Thymus (tissue), 11 donors: ENCODE measurements around the gene SLC15A4. TPM values are rescaled to one million over a fixed set of nuclear protein-coding genes. Genes with fewer than 3 reads are reported as not detected.
A peak's percentile ranks its signal among the peaks of the same experiment; 100 is the strongest.
"Not testable (repeated sequence)": the region's sequence is repeated elsewhere in the genome, so short reads cannot be mapped to it uniquely, and the experiment has no call there.

Source experiments
- DNase-seq, 9 donors: peaks; one replicate each; pipeline ENCODE4 v3.0.0-alpha.2; 2013; ENCODE audit warnings: low spot score in 9 of 9, low read depth in 6 of 9, missing footprints in 1 of 9
- H3K27ac ChIP-seq, 2 donors: one replicate each; pipeline ENCODE4 v1.5.1; 2013; ENCODE audit warnings: control low read depth in 1 of 2, low read depth in 1 of 2, low read length in 1 of 2, mild to moderate bottlenecking in 1 of 2, moderate library complexity in 1 of 2
- H3K27me3 ChIP-seq, 2 donors: one replicate each; pipeline ENCODE4 v1.5.1; 2013; ENCODE audit warnings: low read length in 1 of 2; ENCODE audit not compliant: control insufficient read depth in 2 of 2, insufficient read depth in 1 of 2
- H3K36me3 ChIP-seq, 2 donors: one replicate each; pipeline ENCODE4 v1.5.1; 2013; ENCODE audit warnings: low read length in 1 of 2, mild to moderate bottlenecking in 1 of 2, moderate library complexity in 1 of 2; ENCODE audit not compliant: control insufficient read depth in 2 of 2, insufficient read depth in 2 of 2
- H3K4me1 ChIP-seq, 2 donors: one replicate each; pipeline ENCODE4 v1.5.1; 2013; ENCODE audit warnings: low read length in 2 of 2; ENCODE audit not compliant: control insufficient read depth in 2 of 2, insufficient read depth in 2 of 2
- H3K4me3 ChIP-seq, 2 donors: one replicate each; pipeline ENCODE4 v1.5.1; 2013; ENCODE audit warnings: low read length in 2 of 2, control low read depth in 1 of 2, mild to moderate bottlenecking in 1 of 2
- H3K9me3 ChIP-seq, 2 donors: one replicate each; pipeline ENCODE4 v1.5.1; 2013; ENCODE audit warnings: low read length in 1 of 2, mild to moderate bottlenecking in 1 of 2; ENCODE audit not compliant: control insufficient read depth in 2 of 2, insufficient read depth in 1 of 2
- WGBS: extraction: QIAGEN DNeasy Blood & Tissue Kit; methylation state at CpG from one replicate; pipeline ENCODE4 v1.1.7; 2013; 5-methylcytosine and 5-hydroxymethylcytosine counted together
- polyA plus RNA-seq: library from polyadenylated mRNA; stranded (reverse); fragments of 200-250 nt; gene quantifications from one replicate; pipeline ENCODE4 v1.2.3, GENCODE V29; 2013
- total RNA-seq: library from RNA; stranded (reverse); fragments of 120-200 nt; gene quantifications from one replicate; pipeline ENCODE4 v1.2.4, GENCODE V29; 2013
- donor health status: healthy.

Gene SLC15A4
- total and polyA plus RNA-seq, 2 donors = 13.4 to 24.7 TPM

DNA sequence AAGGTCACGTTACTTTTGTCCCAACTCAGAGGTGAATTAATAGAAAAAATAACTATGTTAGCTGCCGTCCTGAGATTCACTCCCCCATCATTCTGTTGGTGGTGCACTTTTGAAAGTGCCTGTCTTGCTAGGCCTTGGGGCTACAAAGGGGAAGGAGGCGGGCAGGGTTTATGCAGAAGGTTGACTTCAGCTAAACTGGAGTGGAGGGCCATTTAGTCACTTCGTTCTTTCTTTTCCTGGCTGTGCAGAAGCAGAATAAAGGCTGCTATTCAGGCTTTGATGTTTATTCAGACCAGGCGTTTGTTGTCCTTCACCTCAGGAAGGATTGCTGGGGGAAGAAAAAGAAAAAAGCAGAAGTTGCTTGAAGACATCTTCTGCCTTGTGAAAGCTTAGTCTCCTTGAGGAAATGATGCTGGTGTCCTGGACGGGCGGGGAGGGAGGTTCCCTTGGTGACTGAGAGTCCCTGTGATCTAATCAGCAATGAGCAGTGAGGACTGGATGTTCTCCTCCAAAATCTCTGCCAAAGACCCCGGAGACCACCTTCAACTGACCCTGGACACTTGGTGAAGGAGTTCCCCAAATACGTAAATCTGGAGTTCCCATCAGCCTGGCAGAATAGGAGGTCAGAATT is 33.5 kb upstream of the SLC15A4 start:
- H3K4me1 ChIP-seq = peaks cover 0 to 3% of the 10 kb centered on the region in 2 donors
- no peak for DNase-seq
- no peaks in the 10 kb centered on the region for H3K9me3 ChIP-seq
- no peaks in the 10 kb centered on the region for H3K36me3 ChIP-seq
- peaks cover 25 to 28% of the 10 kb centered on the region in 2 donors for H3K27me3 ChIP-seq
- H3K27ac ChIP-seq = no peak overlapping the region
- H3K4me3 ChIP-seq = no peak overlapping the region
- 58% methylated on average over 9 of the region's 9 CpGs for WGBS

DNA sequence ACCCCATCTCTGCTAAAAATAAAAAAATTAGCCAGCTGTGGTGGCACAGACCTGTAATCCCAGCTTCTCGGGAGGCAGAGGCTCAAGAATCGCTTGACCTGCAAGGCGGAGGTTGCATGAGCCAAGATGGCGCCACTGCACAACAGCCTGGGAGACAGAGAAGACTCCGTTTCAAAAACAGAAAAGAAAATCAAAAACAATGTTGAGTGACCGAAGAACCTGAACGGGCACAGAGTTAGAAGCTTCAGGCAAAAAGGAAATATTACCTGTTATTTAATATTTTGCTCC is 33.0 kb upstream of the SLC15A4 start:
- Histone ChIP-seq H3K36me3 (no peaks in the 10 kb centered on the region), H3K4me3 (no peak overlapping the region), H3K9me3 (no peaks in the 10 kb centered on the region), H3K27me3 (peaks cover 31 to 32% of the 10 kb centered on the region in 2 donors), H3K27ac (no peak overlapping the region), H3K4me1 (peaks cover 0 to 3% of the 10 kb centered on the region in 2 donors)
- WGBS = 97% methylated on average over 7 of the region's 7 CpGs
- DNase-seq = no peak

GRCh38 chr12:128856035-128856790 is 32.5 kb upstream of the SLC15A4 start:
- 97% methylated on average over 9 of the region's 9 CpGs for WGBS
- Histone ChIP-seq H3K27me3 (peaks cover 33 to 35% of the 10 kb centered on the region in 2 donors), H3K4me3 (no peak overlapping the region), H3K9me3 (no peaks in the 10 kb centered on the region), H3K27ac (no peak overlapping the region), H3K36me3 (no peaks in the 10 kb centered on the region), H3K4me1 (peaks cover 0 to 3% of the 10 kb centered on the region in 2 donors)
- DNase-seq = no peak

DNA sequence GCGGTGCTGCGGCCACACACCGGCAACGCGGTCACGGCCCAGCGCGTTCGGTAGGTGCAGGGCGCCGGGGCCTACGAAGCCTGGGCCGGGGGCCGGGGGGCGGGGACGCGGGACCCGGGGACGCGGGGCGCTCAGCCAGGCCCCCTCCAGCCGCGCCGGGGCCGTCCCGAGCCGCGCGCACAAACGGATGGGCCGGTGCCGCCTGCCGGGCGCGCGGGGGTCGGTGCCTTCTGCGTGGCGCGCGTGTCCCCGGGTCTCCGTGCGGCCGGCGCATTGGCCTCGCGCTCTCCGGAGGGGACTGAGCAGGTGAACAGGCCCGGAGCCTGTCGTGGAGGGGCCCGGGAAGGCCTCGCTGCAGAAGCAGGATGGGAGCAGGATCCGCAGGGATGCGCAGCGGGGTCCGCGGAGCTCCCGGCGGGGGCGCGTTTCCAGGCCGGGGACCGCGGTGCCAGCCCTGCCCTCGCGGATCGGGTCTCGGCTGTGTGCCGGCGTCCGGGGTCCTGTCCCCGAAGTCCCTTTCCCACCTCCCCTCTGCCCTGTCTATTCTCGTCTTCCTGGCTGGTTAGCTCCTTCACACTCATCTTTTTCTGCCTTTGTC is 29.9 kb upstream of the SLC15A4 start:
- Histone ChIP-seq H3K4me1 (peaks cover 0 to 3% of the 10 kb centered on the region in 2 donors), H3K9me3 (no peaks in the 10 kb centered on the region), H3K4me3 (peak overlapping the region in 1 of 2 donors; percentile 39), H3K27me3 (peaks cover 38 to 39% of the 10 kb centered on the region in 2 donors), H3K27ac (no peak overlapping the region), H3K36me3 (no peaks in the 10 kb centered on the region)
- 2% methylated on average over 74 of the region's 74 CpGs for WGBS
- DNase-seq = no peak

DNA sequence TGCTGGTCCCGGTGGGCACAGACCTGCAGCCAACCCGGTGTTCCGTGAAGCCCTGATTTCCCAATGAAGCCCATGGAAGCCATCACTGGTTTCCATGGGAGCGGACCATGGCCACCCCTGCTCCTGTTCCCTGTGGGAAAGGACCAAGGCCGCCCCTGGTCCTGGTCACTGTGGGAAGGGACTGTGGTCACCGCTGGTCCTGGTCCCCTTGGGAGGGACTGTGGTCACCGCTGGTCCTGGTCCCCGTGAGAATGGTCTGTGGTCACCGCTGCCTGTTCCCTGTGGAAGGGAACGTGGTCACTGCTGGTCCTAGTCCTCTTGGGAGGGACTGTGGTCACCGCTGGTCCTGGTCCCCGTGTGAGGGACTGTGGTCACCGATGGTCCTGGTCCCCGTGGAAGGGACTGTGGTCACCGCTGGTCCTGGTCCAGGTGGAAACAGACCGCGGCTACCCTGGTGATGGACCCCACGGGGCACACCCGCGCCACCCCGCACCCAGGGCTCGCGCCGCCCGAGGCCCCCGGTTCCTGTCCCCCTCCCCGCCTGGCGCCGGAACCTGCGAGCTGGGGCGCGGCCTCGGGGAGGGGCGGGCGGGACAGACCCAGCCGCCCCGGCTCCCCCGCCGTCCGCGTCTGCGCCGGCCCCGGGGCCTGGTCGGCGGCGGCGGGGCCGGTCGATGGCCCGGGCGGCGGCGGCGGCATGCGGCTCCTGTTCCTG is 29.3 kb upstream of the SLC15A4 start, which contains the start of gene GLT1D1:
Gene GLT1D1, plus strand, starts transcription at position 594 of the 715 bp plus-strand sequence. Its CDS starts 104 bp downstream, at position 698.
- Histone ChIP-seq H3K27ac (no peak within 1 kb of the TSS), H3K27me3 (peaks cover 38 to 39% of the 10 kb centered on the region in 2 donors), H3K9me3 (no peaks in the 10 kb centered on the region), H3K36me3 (no peaks in the 10 kb centered on the region), H3K4me1 (peaks cover 0 to 3% of the 10 kb centered on the region in 2 donors), H3K4me3 (peak within 1 kb of the TSS in 1 of 2 donors; percentile 39)
- no peak for DNase-seq
- 23% methylated on average over 56 of the region's 56 CpGs for WGBS

- Histone ChIP-seq H3K4me1 (peaks cover 0 to 3% of the 10 kb centered on the region in 2 donors), H3K36me3 (no peaks in the 10 kb centered on the region), H3K9me3 (no peaks in the 10 kb centered on the region), H3K4me3 (no peak overlapping the region), H3K27ac (no peak overlapping the region), H3K27me3 (peaks cover 38 to 39% of the 10 kb centered on the region in 2 donors)
- WGBS = 88% methylated on average over 8 of the region's 8 CpGs
- no peak for DNase-seq
Observed at GRCh38 chr12:128852026-128852698, 28.4 kb upstream of the SLC15A4 start.

DNA sequence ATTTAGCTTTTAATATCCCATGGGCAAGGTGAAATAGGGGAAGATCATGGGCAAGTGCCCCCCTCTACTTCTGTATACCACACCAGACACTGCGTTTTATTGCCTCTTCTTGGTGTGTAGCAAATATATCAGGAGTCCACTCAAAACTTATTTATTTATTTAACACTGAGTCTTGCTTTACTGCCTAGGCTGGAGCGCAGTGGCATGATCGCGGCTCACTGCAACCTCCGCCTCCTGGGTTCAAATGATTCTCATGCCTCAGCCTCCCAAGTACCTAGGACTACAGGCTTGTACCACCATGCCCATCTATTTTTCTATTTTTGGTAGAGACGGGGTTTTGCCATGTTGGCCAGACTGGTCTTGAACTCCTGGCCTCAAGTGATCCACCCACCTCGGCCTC is 27.7 kb upstream of the SLC15A4 start:
- not testable (repeated sequence) for H3K4me3 ChIP-seq, H3K9me3 ChIP-seq, DNase-seq, H3K36me3 ChIP-seq, H3K4me1 ChIP-seq, H3K27ac ChIP-seq
- peaks cover 38 to 39% of the 10 kb centered on the region in 2 donors for H3K27me3 ChIP-seq
- WGBS = 90% methylated on average over 7 of the region's 7 CpGs

GRCh38 chr12:128850400-128850799 is 26.6 kb upstream of the SLC15A4 start:
- no peak overlapping the region for H3K27ac ChIP-seq
- H3K9me3 ChIP-seq = no peaks in the 10 kb centered on the region
- no peaks in the 10 kb centered on the region for H3K36me3 ChIP-seq
- H3K27me3 ChIP-seq = peaks cover 36 to 39% of the 10 kb centered on the region in 2 donors
- 79% methylated on average over 3 of the region's 3 CpGs for WGBS
- H3K4me3 ChIP-seq = no peak overlapping the region
- peaks cover 0 to 3% of the 10 kb centered on the region in 2 donors for H3K4me1 ChIP-seq
- no peak for DNase-seq
